HepG2 (cell line): ENCODE results near the gene SBK2.

Experiments used
- EP300 ChIP-seq, 3 experiments: sonication (generic) in 1 of 3; formaldehyde crosslinking in 1 of 3; IDR thresholded peaks; 2 replicates each; pipeline versions ENCODE4 v1.5.1 to v1.6.1; 2011 to 2020; ENCODE audit warnings: low read depth in 2 of 3, low read length in 2 of 3, borderline replicate concordance in 1 of 3, improper control_type of control experiment in 1 of 3, mild to moderate bottlenecking in 1 of 3, missing genetic modification reagents in 1 of 3, moderate library complexity in 1 of 3
- PCBP2 ChIP-seq: fragments of 200-400 bp; formaldehyde crosslinking; optimal IDR thresholded peaks from 2 replicates; pipeline ENCODE3; 2018; ENCODE audit warnings: low read length, low read depth; ENCODE audit not compliant: poor library complexity, severe bottlenecking
- ZNF570 ChIP-seq: sonication (generic); formaldehyde crosslinking; IDR thresholded peaks from 2 replicates; pipeline ENCODE4 v1.4.0; 2020; ENCODE audit warnings: mild to moderate bottlenecking, missing genetic modification reagents, borderline replicate concordance
- ZNF761 ChIP-seq: sonication (generic); formaldehyde crosslinking; conservative IDR thresholded peaks from 2 replicates; pipeline ENCODE4 v1.4.0; 2020; ENCODE audit warnings: mild to moderate bottlenecking, missing genetic modification reagents
- TF ChIP-seq, protein P1 (sequence below): sonication (generic); formaldehyde crosslinking; IDR thresholded peaks from 2 replicates; pipeline ENCODE4 v1.5.0; 2020; ENCODE audit warnings: mild to moderate bottlenecking, missing genetic modification reagents, moderate library complexity

GRCh38 chr19:55494172-55494761, 42.7 kb downstream of the SBK2 start:
- TF ChIP-seq EP300 (IDR thresholded peaks at IDR 0.05; ENCODE audit: low read depth in 2 of 2, low read length in 2 of 2) (no peak), EP300 (CRISPR knock-in tag; IDR thresholded peaks at IDR 0.05; ENCODE audit: borderline replicate concordance) (no peak), PCBP2 (no peak), ZNF761 (CRISPR knock-in tag) (no peak), ZNF570 (no peak)
- TF ChIP-seq, protein P1, sequence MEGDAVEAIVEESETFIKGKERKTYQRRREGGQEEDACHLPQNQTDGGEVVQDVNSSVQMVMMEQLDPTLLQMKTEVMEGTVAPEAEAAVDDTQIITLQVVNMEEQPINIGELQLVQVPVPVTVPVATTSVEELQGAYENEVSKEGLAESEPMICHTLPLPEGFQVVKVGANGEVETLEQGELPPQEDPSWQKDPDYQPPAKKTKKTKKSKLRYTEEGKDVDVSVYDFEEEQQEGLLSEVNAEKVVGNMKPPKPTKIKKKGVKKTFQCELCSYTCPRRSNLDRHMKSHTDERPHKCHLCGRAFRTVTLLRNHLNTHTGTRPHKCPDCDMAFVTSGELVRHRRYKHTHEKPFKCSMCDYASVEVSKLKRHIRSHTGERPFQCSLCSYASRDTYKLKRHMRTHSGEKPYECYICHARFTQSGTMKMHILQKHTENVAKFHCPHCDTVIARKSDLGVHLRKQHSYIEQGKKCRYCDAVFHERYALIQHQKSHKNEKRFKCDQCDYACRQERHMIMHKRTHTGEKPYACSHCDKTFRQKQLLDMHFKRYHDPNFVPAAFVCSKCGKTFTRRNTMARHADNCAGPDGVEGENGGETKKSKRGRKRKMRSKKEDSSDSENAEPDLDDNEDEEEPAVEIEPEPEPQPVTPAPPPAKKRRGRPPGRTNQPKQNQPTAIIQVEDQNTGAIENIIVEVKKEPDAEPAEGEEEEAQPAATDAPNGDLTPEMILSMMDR (CRISPR knock-in tag), result no peak
